NCI-H748 treated with DMSO at 0.1 percent for 48 hours (cell line): ENCODE data around the gene SLC45A1.

Source experiments
- DNase-seq: peaks from one replicate; lab custom pipeline; 2025; lab: John Stamatoyannopoulos, UW

Gene SLC45A1

DNA sequence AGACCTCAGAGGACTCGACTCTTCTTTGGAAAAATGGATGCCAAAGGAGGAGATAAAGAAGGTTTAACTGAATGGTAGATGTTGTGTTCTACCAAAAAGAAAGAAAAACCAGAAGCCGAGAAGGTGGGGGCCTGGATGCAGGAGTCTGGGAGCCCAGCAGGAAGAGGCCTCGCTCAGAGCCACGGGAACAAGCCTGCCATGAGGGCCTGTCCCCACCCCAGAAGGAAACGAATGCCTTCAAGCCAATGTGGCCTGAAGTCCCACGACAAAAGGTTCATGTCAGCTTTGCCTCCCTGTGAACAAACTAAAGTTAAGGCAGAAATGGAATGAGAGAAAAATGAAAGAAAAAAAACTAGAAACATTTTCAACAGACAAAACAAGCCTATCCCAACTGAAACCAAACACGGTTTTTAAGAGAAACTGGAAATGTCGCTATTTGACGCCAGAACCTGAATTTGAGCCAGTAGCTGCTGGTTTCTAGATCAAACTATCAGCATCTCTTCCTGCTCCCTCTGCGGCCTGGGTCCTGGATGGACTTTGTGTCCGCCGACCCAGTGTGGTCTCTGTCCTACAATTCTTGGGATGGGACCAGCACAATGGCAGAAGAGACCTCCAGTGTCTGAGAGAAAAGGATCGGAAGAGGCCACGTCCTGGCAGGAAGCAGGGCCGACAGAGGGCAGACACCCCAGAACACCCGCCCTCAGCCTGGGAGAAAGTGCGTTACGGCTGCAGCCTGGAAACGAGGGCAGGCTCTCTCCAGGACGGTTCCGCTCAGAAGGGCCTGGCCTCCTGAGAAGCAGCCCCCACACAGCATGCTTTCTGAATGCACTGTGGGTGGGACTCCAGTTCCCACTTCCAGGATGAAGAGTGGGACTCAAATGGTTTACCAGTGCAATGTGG lies 35.2 kb downstream of the SLC45A1 start:
- DNase-seq: no peak

DNA sequence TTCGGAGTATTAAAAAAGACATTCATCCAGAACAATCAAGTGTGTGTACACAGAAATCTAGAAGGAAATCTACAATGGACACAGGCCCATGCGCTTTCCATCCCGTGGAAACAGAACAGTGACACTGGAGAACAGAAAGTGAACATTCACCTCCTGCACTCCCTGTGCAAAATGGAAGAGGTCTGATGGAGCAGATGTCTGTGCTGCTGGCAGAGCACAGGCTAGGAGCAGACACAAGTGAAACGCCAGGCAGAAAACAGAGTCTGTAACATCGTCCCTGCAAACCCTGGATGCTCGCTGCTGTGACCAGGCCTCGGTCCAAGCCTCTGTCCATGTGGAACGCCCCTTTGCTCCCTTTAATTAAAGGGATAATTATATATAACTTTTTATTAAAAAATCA lies 36.1 kb downstream of the SLC45A1 start:
- DNase-seq: no peak

- no peak for DNase-seq
These were observed 37.7 kb downstream of the SLC45A1 start for GRCh38 chr1:8355439-8356255.

DNA sequence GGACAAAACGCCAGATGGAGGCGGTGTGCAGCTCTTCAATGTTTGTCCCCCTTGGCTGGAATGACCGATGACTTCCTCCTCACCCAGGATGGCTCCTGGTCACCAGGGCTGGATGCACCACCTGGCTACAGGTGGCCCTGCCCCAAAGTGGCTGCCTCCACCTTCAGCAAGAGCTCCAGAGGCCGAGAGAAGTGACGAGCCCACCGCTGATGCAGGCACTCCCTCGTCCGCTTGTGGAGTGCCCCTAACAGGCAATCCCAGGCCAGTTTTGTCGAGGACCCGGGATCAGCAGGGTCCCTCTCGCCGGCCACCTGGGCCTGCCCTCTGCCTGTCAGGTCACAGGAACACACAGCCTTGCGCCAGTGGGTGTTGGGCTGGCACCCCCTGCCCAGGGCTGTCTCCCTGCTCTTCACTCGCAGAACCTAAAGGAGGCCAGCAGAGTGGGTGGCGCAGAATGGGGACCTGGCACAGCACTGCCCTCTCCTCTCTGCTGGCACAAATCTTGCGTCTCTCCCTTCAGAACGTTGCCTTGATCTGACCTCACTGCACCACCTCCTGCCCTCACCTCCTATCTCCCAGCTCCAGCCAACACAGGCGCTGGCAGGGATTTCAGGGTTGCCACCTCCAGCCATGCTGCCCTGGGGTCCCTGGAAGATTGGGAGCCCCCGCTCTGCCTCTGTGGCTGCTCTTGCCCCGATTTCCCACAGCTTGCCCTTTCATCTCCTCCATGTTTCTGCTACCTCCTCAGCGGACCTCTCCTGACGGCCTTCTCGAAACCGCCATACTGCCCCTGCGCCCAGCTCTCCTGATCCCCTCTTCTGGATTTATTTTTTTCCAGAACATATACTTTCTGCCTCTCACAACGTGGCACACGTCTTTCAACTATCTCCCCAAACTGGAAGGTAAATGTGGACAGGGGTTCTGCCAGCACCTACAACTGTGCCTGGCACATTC lies 38.6 kb downstream of the SLC45A1 start:
- no peak for DNase-seq

DNA sequence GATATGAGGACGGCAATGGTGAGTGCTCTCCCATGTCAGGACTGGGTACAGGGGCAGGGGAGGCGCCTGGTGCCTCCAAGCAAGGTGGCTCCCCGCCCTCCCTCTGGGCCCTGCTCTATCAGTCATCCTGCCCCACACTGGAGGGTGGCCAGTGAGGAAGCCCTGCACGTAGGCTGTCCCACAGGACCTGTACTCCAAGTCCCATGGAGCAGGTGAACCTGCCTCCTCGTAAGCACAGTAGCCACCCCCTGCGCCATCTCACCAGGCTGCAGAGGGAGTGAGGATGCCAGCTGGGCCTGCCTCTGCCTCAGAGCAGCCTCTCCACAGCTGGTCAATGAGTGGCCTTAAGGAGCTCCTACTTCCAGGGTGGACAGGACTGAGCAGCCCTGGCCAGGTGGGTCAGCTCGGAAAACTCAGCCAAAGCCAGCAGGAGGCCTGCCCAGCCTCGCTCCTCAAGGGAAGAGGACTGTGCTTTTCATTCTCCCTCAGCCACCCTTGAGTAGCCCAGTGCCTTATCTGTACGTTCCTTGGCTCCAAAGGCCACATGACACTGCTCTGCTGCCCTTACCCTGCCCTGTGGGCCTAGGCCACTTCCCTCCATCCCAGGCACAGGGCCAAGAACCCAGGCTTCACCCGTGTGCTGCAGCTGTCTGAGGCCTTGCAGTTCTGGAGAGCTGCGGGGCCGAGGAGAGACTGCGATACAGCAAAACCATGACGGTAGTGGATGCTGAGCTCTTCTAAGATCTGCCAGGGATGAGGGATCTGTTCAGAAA lies 39.6 kb downstream of the SLC45A1 start:
- no peak for DNase-seq

- DNase-seq: no peak
These were observed 40.5 kb downstream of the SLC45A1 start for GRCh38 chr1:8358241-8358896.

DNA sequence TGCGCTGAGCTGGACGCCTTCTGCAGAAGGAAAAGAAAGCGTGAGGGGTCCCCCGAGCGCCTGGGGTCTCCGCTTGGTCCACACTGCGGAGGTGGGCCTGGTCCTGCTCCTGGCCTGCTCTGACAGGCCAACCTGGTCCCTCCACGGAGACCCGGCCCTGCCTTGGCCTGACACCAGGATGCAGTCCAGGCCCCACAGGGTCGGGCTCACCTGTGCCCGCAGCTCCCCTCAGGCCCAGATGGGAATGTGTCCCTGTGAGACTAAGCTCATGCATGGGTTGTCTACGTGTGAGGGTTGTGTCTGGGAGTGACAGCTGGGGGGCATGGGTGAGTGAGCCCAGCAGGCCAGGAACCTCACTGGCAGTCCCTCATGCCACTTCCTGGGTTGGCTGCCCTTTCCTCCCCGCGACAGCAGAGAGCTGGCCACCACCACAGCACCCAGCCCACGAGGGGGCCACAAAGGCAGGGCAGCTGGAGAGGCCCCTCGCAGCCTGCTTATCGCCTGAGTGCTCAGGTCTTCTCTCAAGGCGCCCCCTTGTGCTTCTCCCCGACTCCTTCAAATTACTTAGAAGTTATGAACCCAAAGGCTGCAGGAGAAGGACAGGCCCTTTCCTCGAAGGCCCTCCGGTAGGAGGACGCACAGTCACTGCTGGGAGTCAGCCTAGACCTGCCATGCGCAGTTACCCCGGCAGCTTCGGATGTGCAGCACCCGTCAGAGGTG lies 41.1 kb downstream of the SLC45A1 start:
- no peak for DNase-seq

DNA sequence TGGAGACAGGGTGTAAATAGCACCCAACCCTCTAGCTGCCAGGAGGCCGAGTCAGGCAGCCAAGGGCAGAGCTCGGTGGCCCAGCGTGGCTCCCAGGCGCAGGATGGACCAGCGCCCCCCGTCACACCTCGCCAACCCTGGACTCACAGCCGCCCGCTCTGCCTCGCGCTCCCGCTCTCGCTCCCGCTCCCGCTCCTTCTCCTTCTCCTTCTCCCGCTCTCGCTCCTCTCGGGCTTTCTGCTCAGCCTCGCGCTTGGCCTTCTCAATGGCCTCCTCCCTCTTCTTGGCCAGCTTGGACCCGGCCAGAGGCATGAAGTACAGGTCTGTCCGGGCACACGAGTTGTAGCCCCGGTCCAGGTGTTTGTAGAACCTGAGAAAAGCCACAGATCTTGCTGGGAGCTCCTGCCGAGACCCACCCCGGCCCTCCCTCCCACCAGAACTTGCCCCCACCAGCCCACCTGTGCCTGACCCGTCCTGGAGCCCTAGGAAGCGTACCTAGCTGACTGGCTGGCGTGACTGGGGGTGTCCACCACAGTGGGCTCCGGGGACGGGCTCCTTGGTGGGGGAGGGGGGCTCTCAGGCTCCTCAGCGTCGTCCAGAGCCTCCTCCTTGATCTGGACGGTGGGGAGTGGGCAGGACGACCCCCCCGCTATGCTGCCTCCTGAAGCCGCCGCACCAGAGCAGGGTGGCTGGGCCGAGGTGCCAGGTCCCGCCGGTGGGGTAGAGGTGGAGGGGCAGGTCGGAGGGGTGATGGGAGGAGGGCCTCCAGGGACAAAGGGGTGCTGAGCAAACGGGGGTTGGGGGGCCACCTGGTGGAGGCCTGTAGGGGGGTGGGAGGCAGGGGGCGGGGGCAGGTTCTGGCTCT lies 41.9 kb downstream of the SLC45A1 start:
- no peak for DNase-seq

- no peak for DNase-seq
These were observed 42.7 kb downstream of the SLC45A1 start for GRCh38 chr1:8360493-8361197.

DNA sequence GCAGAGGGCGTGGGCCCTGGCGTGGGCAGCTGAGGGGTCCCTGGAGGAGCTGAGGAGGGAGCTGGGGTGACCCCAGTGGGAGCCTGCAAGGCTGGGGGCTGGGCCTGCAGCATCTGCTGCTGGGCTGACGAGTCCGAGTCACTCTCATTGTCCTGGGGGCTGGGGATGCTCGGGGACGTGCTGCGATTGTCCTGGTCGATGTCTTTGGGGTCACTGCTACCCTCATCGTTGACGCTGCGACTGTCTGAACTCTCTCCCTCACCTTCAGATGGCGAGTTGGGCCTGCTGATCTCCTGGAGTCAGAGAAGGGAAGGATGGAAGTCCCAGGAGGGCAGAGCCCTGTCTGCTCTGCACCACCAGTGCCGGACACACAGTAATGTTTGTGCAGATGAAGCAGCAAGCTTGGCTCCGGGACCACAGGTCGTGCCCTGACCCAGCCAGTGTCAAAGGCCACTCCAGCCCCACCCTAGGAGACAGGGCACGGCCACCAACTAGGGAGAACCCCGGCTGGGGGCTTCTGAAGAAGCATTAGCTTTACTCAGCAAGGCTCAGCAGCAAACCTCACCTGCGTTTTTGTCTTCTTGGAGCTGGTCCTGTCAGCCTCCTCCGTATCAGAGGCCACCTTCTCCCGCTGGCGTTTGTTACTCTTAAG lies 43.4 kb downstream of the SLC45A1 start:
- DNase-seq: no peak

DNA sequence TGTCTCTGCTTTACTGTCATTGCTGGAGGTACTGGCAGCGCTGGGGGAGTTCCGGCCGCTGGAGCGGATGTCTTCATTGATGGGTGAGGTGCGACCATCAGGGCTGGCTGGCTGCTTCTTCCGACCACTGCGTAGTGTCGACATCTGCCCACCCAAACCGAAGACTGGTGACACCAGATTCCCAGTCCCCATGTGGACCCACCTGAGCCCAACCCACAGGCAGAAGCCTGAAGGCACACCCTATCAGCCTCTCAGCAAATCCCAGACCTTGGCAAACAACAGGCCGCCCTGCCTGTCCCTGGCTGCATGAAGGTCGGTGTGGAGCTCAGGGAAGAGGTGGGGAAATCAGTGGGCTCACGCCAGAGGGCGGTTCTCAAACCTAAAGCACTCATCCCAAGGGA lies 44.8 kb downstream of the SLC45A1 start:
- DNase-seq: no peak

GRCh38 chr1:8363186-8363766 lies 45.4 kb downstream of the SLC45A1 start:
- no peak for DNase-seq

- DNase-seq: no peak
These were observed 45.9 kb downstream of the SLC45A1 start for GRCh38 chr1:8363767-8364301.

- no peak for DNase-seq
These were observed 46.9 kb downstream of the SLC45A1 start for GRCh38 chr1:8364528-8365442.

DNA sequence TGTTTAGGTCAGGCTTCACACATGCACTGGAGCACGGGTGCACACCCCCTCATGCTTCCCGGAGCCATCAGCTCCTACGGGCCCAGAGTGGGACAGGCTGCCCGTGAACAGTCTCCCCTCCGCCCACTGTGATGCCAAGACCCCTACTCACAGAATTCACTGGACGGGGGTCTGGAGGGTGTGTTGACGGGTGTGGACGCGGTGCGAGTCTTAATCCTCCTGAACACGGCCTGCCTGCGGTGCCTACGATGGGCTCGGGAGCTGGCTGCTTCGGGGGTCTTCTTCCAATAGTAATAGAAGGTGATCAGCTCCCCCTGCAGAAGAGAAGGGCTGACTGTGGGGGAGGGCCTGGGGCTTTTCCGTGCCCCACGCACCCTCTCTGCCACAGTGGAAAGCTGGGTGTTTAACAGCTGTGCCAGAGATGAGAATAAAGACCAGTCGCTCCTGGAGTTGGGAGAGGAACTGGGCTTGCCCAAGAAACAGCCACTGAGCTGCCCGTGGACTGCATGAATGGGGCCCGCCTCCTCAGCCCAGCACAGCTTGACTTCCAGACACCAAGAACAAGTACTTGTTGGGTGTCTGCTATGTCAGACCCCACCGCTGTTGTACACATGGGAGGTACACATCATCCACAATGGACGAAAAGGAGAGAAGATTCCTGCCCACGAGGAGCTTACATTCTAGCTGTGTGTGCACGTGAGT lies 47.9 kb downstream of the SLC45A1 start:
- DNase-seq: no peak
